ENCODE measurements around the gene CFAP107.

Gene CFAP107

GRCh38 chr1:12745126-12745991, 641 bp upstream of the CFAP107 start:
- H3K36me3 ChIP-seq (ENCODE audit: control insufficient read depth, low read depth, low read length) = no peaks in the 10 kb centered on the region
- no peak overlapping the region for H3K9ac ChIP-seq (ENCODE audit: low read length)
- H3K4me1 ChIP-seq (ENCODE audit: control insufficient read depth, low read depth, low read length) = no peaks in the 10 kb centered on the region
- H3K27me3 ChIP-seq (ENCODE audit: control insufficient read depth, insufficient read depth, low read length) = no peaks in the 10 kb centered on the region
- no peak overlapping the region for H3K27ac ChIP-seq (ENCODE audit: low read length)
- no peak overlapping the region for H3K4me3 ChIP-seq (ENCODE audit: low read length)
- H3K9me3 ChIP-seq (ENCODE audit: control insufficient read depth, low read depth, low read length) = peaks cover 5% of the 10 kb centered on the region

DNA sequence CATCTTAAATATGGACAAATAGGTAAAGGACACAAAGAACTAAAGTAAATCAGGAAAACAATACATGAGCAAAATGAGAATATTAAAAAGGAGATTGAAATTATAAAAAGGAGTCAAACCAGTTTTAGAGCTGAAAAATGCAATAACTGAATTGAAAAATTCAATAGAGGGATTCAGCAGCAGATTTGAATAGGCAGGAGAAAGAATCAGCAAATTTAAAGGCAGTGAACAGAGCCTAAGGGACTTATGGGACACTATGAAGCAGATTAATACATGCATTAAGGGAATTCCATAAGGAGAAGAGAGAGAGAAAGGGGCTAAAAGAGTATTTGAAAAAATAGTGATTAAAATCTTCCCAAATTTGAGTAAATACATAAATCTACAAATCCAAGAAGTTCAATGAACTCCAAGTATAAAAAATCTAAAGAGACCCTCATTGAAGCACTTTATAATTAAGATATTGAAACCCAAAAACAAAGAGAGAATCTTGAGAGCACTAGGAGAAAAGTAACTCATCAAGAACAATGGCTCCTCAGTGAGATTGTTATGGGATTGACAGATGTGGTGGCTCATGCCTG, 2.9 kb downstream of the CFAP107 start:
- no peak overlapping the region for H3K27ac ChIP-seq (ENCODE audit: low read length)

GRCh38 chr1:12754738-12755137, 8.7 kb downstream of the CFAP107 start:
- Histone ChIP-seq H3K4me1 (ENCODE audit: control insufficient read depth, low read depth, low read length) (no peaks in the 10 kb centered on the region), H3K36me3 (ENCODE audit: control insufficient read depth, low read depth, low read length) (no peaks in the 10 kb centered on the region), H3K9me3 (ENCODE audit: control insufficient read depth, low read depth, low read length) (no peaks in the 10 kb centered on the region), H3K27ac (ENCODE audit: low read length) (no peak overlapping the region), H3K4me3 (ENCODE audit: low read length) (no peak overlapping the region), H3K9ac (ENCODE audit: low read length) (no peak overlapping the region), H3K27me3 (ENCODE audit: control insufficient read depth, insufficient read depth, low read length) (no peaks in the 10 kb centered on the region)

More for the DNA sequence above, 2.9 kb downstream of the CFAP107 start:
- Histone ChIP-seq H3K27me3 (ENCODE audit: control insufficient read depth, insufficient read depth, low read length) (no peaks in the 10 kb centered on the region), H3K4me1 (ENCODE audit: control insufficient read depth, low read depth, low read length) (no peaks in the 10 kb centered on the region), H3K9me3 (ENCODE audit: control insufficient read depth, low read depth, low read length) (peaks cover 5% of the 10 kb centered on the region), H3K4me3 (ENCODE audit: low read length) (no peak overlapping the region), H3K9ac (ENCODE audit: low read length) (no peak overlapping the region), H3K36me3 (ENCODE audit: control insufficient read depth, low read depth, low read length) (no peaks in the 10 kb centered on the region)

DNA sequence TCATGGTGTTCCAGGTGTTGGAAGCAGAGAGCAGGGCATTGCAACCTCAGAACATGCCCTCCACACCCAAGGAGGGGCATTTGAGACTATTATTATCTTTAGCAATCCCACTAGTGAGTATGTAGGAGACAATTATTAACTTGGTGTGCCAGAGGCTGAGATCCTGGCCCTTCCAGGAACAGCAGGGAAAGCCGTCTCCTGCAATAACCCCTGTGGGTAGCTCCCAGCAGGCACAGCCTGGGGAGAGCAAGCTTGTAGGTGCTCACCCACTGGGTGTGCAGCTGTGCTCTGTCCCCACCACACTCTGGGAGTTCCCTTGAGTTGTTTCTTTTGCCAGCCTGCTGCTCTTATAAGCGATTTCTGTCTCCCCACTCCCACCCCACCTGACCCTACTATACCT, 10.3 kb downstream of the CFAP107 start:
- Histone ChIP-seq H3K4me1 (ENCODE audit: control insufficient read depth, low read depth, low read length) (no peaks in the 10 kb centered on the region), H3K4me3 (ENCODE audit: low read length) (no peak overlapping the region), H3K36me3 (ENCODE audit: control insufficient read depth, low read depth, low read length) (no peaks in the 10 kb centered on the region), H3K27ac (ENCODE audit: low read length) (no peak overlapping the region), H3K9me3 (ENCODE audit: control insufficient read depth, low read depth, low read length) (no peaks in the 10 kb centered on the region), H3K9ac (ENCODE audit: low read length) (no peak overlapping the region), H3K27me3 (ENCODE audit: control insufficient read depth, insufficient read depth, low read length) (no peaks in the 10 kb centered on the region)

DNA sequence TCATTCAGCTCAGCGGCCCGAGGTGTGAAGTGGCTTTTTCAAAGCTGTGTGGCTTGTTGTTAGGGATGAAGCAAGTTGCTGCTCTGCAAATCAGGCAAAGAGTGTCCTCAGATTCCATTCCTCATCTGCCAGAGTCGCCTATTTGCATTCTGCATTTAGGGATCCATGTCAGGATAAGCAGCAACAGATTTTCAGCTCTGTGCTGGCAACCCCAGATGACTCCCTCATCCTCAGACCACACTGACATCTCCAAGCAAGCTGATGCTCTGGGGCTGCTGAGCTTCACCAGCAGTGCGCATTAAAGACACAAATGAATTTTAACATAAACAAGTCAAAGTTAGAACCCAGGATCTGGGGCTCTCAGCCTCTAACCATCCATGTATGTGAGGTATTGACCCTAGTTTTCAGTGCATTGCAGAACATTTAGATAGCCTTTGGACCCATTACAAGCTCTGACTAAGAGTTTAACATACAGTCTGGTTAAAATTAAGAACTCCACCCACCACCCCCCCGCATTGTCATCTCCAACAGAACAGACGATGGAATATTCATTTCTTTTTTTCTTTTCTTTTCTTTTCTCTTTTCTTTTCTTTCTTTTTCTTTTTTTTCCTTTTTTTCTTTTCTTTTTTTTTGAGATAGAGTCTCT, 10.9 kb downstream of the CFAP107 start:
- Histone ChIP-seq H3K27ac (ENCODE audit: low read length) (no peak overlapping the region), H3K4me1 (ENCODE audit: control insufficient read depth, low read depth, low read length) (no peaks in the 10 kb centered on the region), H3K4me3 (ENCODE audit: low read length) (no peak overlapping the region), H3K36me3 (ENCODE audit: control insufficient read depth, low read depth, low read length) (no peaks in the 10 kb centered on the region), H3K9ac (ENCODE audit: low read length) (no peak overlapping the region), H3K9me3 (ENCODE audit: control insufficient read depth, low read depth, low read length) (no peaks in the 10 kb centered on the region), H3K27me3 (ENCODE audit: control insufficient read depth, insufficient read depth, low read length) (no peaks in the 10 kb centered on the region)

- Histone ChIP-seq H3K27me3 (ENCODE audit: control insufficient read depth, insufficient read depth, low read length) (no peaks in the 10 kb centered on the region), H3K9me3 (ENCODE audit: control insufficient read depth, low read depth, low read length) (no peaks in the 10 kb centered on the region), H3K4me3 (ENCODE audit: low read length) (no peak overlapping the region), H3K9ac (ENCODE audit: low read length) (no peak overlapping the region), H3K36me3 (ENCODE audit: control insufficient read depth, low read depth, low read length) (no peaks in the 10 kb centered on the region), H3K4me1 (ENCODE audit: control insufficient read depth, low read depth, low read length) (no peaks in the 10 kb centered on the region), H3K27ac (ENCODE audit: low read length) (no peak overlapping the region)
Observed at GRCh38 chr1:12757836-12758235, 11.8 kb downstream of the CFAP107 start.

- Histone ChIP-seq H3K27me3 (ENCODE audit: control insufficient read depth, insufficient read depth, low read length) (no peaks in the 10 kb centered on the region), H3K4me3 (ENCODE audit: low read length) (no peak overlapping the region), H3K9me3 (ENCODE audit: control insufficient read depth, low read depth, low read length) (no peaks in the 10 kb centered on the region), H3K4me1 (ENCODE audit: control insufficient read depth, low read depth, low read length) (no peaks in the 10 kb centered on the region), H3K36me3 (ENCODE audit: control insufficient read depth, low read depth, low read length) (no peaks in the 10 kb centered on the region), H3K27ac (ENCODE audit: low read length) (no peak overlapping the region), H3K9ac (ENCODE audit: low read length) (no peak overlapping the region)
Observed at GRCh38 chr1:12760256-12760795, 14.3 kb downstream of the CFAP107 start.

DNA sequence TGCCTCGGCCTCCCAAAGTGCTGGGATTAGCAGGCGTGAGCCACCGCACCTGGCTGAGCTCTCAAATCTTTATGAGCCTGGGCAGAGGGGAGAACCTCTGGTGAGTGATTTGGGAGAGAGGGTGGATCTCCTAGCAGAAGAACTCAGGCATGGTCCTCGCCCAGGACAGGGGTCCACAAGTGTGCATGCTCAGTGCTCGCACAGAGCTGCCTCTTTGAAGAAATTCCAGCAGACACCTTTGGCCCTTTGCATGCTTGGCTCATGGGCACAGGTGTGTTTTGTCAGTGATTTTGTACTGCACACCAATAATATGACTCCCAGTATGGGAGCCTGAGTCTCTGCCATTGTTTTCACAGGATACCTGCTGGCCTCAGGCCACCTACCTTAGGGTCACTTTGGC, 15.8 kb downstream of the CFAP107 start:
- H3K36me3 ChIP-seq (ENCODE audit: control insufficient read depth, low read depth, low read length) = no peaks in the 10 kb centered on the region
- H3K27ac ChIP-seq (ENCODE audit: low read length) = no peak overlapping the region
- H3K9ac ChIP-seq (ENCODE audit: low read length) = no peak overlapping the region
- H3K27me3 ChIP-seq (ENCODE audit: control insufficient read depth, insufficient read depth, low read length) = no peaks in the 10 kb centered on the region
- H3K4me1 ChIP-seq (ENCODE audit: control insufficient read depth, low read depth, low read length) = no peaks in the 10 kb centered on the region
- H3K9me3 ChIP-seq (ENCODE audit: control insufficient read depth, low read depth, low read length) = no peaks in the 10 kb centered on the region
- no peak overlapping the region for H3K4me3 ChIP-seq (ENCODE audit: low read length)

DNA sequence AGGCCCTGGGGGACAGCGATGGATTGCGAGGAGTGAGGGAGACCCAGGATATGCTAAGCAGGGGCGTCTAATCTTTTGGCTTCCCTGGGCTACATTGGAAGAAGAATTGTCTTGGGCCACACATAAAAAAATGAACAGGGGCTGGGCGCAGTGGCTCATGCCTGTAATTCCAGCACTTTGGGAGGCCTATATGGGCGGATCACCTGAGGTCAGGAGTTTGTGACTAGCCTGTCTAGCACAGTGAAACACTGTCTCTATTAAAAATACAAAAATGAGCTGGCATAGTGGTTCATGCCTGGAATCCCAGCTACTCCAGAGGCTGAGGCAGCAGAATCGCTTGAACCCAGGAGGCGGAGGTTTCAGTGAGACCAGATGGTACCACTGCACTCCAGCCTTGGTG, 16.8 kb downstream of the CFAP107 start:
- Histone ChIP-seq H3K27ac (ENCODE audit: low read length) (no peak overlapping the region), H3K9me3 (ENCODE audit: control insufficient read depth, low read depth, low read length) (no peaks in the 10 kb centered on the region), H3K27me3 (ENCODE audit: control insufficient read depth, insufficient read depth, low read length) (no peaks in the 10 kb centered on the region), H3K4me1 (ENCODE audit: control insufficient read depth, low read depth, low read length) (no peaks in the 10 kb centered on the region), H3K36me3 (ENCODE audit: control insufficient read depth, low read depth, low read length) (no peaks in the 10 kb centered on the region), H3K9ac (ENCODE audit: low read length) (no peak overlapping the region), H3K4me3 (ENCODE audit: low read length) (no peak overlapping the region)

GRCh38 chr1:12763479-12763878, 17.5 kb downstream of the CFAP107 start:
- Histone ChIP-seq H3K9me3 (ENCODE audit: control insufficient read depth, low read depth, low read length) (no peaks in the 10 kb centered on the region), H3K27me3 (ENCODE audit: control insufficient read depth, insufficient read depth, low read length) (no peaks in the 10 kb centered on the region), H3K36me3 (ENCODE audit: control insufficient read depth, low read depth, low read length) (no peaks in the 10 kb centered on the region), H3K9ac (ENCODE audit: low read length) (no peak overlapping the region), H3K27ac (ENCODE audit: low read length) (no peak overlapping the region), H3K4me3 (ENCODE audit: low read length) (no peak overlapping the region), H3K4me1 (ENCODE audit: control insufficient read depth, low read depth, low read length) (no peaks in the 10 kb centered on the region)

DNA sequence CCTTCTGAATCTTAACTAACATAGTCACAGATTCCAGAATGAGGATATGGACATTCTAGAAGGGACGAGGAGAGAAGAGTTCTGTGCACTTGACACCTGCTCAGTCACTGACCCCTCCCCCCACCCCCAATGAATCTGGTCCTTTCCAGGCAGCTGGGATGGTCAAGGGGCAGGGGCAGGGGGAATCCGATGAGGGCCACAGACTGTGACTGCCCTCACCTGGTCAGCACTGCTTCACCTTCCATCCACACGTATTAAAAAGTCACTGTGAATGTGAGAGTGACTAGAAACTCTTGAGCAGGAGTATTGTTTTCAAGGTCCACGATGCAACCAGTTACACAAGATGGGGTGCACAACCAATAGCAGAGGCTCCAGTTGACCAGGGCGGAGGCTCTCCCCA, 18.0 kb downstream of the CFAP107 start:
- H3K27me3 ChIP-seq (ENCODE audit: control insufficient read depth, insufficient read depth, low read length) = no peaks in the 10 kb centered on the region
- no peaks in the 10 kb centered on the region for H3K9me3 ChIP-seq (ENCODE audit: control insufficient read depth, low read depth, low read length)
- H3K27ac ChIP-seq (ENCODE audit: low read length) = no peak overlapping the region
- no peak overlapping the region for H3K9ac ChIP-seq (ENCODE audit: low read length)
- H3K4me3 ChIP-seq (ENCODE audit: low read length) = no peak overlapping the region
- H3K4me1 ChIP-seq (ENCODE audit: control insufficient read depth, low read depth, low read length) = no peaks in the 10 kb centered on the region
- no peaks in the 10 kb centered on the region for H3K36me3 ChIP-seq (ENCODE audit: control insufficient read depth, low read depth, low read length)
